Urinary bladder (tissue), 4 donors: ENCODE results near the gene C6orf47. TPM values are rescaled to one million over a fixed set of nuclear protein-coding genes. Genes with fewer than 3 reads are reported as not detected.
A peak's percentile ranks its signal among the peaks of the same experiment; 100 is the strongest.

Experiments
- DNase-seq: peaks from one replicate; pipeline ENCODE4 v3.0.0-alpha.2; 2015; ENCODE audit errors: extremely low spot score
- H3K27ac ChIP-seq: one replicate; pipeline ENCODE4 v1.5.1; 2013; ENCODE audit warnings: low read depth, mild to moderate bottlenecking, moderate library complexity
- H3K36me3 ChIP-seq: one replicate; pipeline ENCODE4 v1.6.1; 2013; ENCODE audit warnings: mild to moderate bottlenecking, moderate library complexity; ENCODE audit not compliant: insufficient read depth
- H3K4me1 ChIP-seq: one replicate; pipeline ENCODE4 v1.6.1; 2013; ENCODE audit warnings: mild to moderate bottlenecking, moderate library complexity; ENCODE audit not compliant: insufficient read depth
- H3K4me3 ChIP-seq: one replicate; pipeline ENCODE4 v1.5.1; 2013; ENCODE audit warnings: low read depth, low read length
- WGBS: extraction: QIAGEN DNeasy Blood & Tissue Kit; methylation state at CpG from one replicate; pipeline ENCODE4 v1.1.7; 2013; 5-methylcytosine and 5-hydroxymethylcytosine counted together
- polyA plus RNA-seq: library from polyadenylated mRNA; stranded (reverse); fragments of 200-250 nt; gene quantifications from one replicate; pipeline ENCODE4 v1.2.3, GENCODE V29; 2013
- total RNA-seq: library from RNA; depleted of rRNA; stranded (reverse); fragments of >200 nt; gene quantifications from one replicate; pipeline ENCODE4 v1.2.3, GENCODE V29; 2014
- donor health status: healthy with polysubstance abuse.
- donor health status: healthy.

The C6orf47 gene
- total and polyA plus RNA-seq, 2 donors = 17.6 to 29.7 TPM

DNA sequence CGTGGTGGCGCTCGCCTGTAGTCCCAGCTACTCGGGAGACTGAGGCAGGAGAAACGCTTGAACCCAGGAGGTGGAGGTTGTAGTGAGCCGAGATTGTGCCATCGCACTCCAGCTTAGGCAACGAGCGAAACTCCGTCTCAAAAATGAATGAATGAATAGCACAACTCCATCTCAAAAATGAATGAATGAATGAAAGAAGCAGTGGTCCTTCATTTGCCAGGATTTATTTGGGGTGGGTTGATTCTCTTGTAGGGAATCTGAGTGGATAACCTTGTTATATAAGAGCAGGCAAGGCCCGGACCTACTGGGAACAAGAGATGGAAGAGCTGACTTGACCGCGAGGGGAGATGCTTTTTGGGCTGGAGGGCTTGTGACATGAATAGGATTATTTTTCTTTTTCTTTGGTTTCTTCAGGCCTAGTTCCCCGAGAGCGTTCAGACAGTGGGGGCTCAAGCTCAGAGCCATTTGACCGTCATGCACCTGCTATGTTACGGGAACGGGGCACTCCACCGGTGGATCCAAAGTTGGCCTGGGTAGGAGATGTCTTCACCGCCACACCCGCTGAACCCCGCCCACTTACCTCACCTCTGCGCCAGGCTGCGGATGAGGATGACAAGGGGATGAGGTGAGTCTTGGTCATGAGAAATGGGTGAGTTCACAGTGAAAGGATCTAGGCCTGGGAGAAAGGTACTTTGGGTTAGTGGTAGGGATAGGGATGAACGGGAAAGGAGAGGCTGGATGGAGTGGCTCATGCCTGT, 30.2 kb downstream of the C6orf47 start:
- DNase-seq = no peak
- peaks cover 16% of the 10 kb centered on the region for H3K36me3 ChIP-seq
- WGBS = 91% methylated on average over 25 of the region's 25 CpGs

DNA sequence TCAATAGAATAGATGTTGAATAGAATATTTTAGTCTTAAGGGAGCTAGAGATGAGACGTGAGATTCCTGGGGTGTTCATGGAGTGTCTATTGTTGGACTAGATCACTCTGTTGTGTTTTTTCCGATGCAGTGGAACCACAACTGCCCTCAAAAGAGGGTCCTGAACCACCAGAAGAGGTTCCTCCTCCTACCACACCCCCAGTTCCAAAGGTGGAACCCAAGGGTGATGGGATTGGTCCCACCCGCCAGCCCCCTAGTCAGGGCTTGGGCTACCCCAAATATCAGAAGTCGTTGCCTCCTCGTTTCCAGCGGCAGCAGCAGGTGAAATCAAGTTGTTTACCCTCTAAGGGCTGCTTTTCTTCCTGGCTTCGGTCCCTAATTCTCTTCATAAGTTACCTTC, 31.6 kb downstream of the C6orf47 start:
- Histone ChIP-seq H3K4me1 (no peaks in the 10 kb centered on the region), H3K27ac (no peak overlapping the region), H3K4me3 (no peak overlapping the region), H3K36me3 (peaks cover 22% of the 10 kb centered on the region)
- 88% methylated on average over 7 of the region's 7 CpGs for WGBS
- DNase-seq = no peak

More for the DNA sequence above, 30.2 kb downstream of the C6orf47 start:
- Histone ChIP-seq H3K27ac (no peak overlapping the region), H3K4me3 (no peak overlapping the region), H3K4me1 (no peaks in the 10 kb centered on the region)

DNA sequence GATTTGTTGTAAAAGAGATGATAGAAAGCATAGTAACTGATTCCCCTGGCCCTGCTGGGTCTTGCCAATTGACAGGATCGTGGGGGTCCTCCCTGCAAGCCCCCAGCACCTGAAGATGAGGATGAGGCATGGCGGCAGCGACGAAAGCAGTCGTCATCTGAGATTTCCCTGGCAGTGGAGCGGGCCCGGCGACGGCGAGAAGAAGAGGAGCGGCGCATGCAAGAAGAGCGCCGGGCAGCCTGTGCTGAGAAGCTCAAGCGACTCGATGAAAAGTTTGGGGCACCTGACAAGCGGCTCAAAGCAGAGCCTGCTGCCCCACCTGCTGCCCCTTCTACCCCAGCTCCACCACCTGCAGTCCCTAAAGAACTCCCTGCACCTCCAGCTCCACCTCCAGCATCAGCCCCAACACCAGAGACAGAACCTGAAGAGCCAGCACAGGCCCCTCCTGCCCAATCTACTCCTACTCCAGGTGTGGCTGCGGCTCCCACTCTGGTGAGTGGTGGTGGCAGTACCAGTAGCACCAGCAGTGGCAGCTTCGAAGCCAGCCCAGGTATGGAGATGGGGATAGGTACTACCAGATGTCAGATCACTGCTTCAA, 32.8 kb downstream of the C6orf47 start:
- WGBS = 96% methylated on average over 19 of the region's 19 CpGs

DNA sequence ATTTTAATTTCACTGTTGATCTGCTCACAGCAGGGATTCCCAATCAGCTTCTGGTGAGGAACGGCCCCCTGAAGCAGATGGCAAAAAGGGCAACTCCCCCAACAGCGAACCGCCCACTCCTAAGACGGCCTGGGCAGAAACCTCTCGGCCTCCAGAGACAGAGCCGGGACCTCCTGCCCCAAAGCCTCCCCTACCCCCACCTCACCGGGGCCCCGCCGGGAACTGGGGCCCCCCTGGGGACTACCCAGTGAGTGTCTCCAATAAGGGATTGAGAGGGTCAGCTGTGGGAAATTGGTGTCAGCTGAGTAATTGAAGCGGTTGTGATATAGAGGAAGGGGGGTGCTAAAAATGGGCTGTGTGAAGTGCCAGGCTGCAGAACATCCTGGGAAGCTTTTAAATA, 33.6 kb downstream of the C6orf47 start:
- WGBS = 88% methylated on average over 10 of the region's 10 CpGs
- no peak for DNase-seq

More for the DNA sequence above, 32.8 kb downstream of the C6orf47 start:
- Histone ChIP-seq H3K27ac (no peak overlapping the region), H3K4me1 (no peaks in the 10 kb centered on the region), H3K4me3 (no peak overlapping the region), H3K36me3 (peaks cover 22% of the 10 kb centered on the region)
- no peak for DNase-seq

DNA sequence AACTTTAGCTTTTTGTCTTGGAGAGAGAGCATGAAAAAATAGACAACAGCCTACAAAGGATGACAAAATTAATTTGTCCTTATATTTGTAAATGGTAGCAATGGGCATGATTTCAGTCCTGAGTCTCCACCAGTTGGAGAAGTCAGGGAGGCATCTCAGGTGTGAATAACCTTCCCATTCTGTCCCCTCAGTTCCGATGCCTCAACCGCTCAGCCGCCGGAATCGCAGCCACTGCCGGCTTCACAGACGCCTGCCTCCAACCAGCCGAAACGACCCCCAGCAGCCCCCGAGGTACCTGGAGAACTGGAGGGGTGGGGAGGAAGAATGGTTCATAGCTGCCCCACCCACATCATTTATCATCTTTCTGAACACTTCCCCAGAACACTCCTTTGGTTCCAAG, 36.5 kb downstream of the C6orf47 start:
- H3K4me3 ChIP-seq = no peak overlapping the region
- no peak overlapping the region for H3K27ac ChIP-seq
- 93% methylated on average over 10 of the region's 10 CpGs for WGBS
- peaks cover 16% of the 10 kb centered on the region for H3K36me3 ChIP-seq
- H3K4me1 ChIP-seq = no peaks in the 10 kb centered on the region
- no peak for DNase-seq

More for the DNA sequence above, 33.6 kb downstream of the C6orf47 start:
- H3K4me1 ChIP-seq = no peaks in the 10 kb centered on the region
- H3K27ac ChIP-seq = no peak overlapping the region
- peaks cover 22% of the 10 kb centered on the region for H3K36me3 ChIP-seq
- H3K4me3 ChIP-seq = no peak overlapping the region

DNA sequence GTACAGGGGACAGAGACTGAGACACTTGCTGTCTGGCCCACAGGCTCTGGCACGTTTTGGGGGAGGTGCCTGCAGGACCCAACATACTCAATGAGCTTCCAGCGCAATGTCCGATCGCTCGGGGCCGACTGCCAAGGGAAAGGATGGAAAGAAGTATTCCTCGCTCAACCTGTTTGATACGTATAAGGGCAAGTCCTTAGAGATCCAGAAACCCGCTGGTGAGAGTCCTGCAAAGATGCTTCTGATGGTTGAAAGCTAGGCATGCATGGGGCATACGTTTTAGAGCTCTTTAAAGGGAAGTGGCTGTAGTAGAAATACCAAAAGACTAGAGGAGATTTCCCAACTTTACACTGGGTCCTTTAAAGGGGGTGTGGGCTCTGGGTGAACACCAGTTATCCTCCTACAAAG, 37.9 kb downstream of the C6orf47 start:
- H3K4me3 ChIP-seq = no peak overlapping the region
- no peaks in the 10 kb centered on the region for H3K4me1 ChIP-seq
- WGBS = 52% methylated on average over 10 of the region's 10 CpGs
- peaks cover 14% of the 10 kb centered on the region for H3K36me3 ChIP-seq
- H3K27ac ChIP-seq = no peak overlapping the region
- DNase-seq = peak; percentile 35

DNA sequence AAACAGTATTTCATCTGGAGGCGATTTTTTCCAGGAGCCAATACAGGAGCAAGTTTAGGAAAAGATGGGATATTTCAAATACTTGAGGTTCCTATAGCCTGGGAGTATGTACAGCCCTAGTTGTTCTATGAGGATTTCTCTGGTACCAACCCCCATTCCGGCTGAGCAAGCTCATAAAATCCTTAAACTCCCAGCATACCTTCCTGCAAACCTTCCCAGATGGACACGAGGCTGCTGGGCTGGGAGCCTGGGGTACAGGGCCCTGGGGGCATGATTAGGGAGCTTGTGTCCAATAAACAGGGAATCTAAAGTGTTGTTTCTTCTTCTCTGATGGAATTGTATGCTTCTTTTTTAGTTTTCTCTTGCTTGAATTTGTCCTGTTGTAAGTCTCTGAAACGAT, 38.6 kb downstream of the C6orf47 start:
- Histone ChIP-seq H3K4me1 (no peaks in the 10 kb centered on the region), H3K27ac (no peak overlapping the region), H3K4me3 (no peak overlapping the region), H3K36me3 (peaks cover 13% of the 10 kb centered on the region)
- 14% methylated on average over 4 of the region's 4 CpGs for WGBS
- DNase-seq = no peak

DNA sequence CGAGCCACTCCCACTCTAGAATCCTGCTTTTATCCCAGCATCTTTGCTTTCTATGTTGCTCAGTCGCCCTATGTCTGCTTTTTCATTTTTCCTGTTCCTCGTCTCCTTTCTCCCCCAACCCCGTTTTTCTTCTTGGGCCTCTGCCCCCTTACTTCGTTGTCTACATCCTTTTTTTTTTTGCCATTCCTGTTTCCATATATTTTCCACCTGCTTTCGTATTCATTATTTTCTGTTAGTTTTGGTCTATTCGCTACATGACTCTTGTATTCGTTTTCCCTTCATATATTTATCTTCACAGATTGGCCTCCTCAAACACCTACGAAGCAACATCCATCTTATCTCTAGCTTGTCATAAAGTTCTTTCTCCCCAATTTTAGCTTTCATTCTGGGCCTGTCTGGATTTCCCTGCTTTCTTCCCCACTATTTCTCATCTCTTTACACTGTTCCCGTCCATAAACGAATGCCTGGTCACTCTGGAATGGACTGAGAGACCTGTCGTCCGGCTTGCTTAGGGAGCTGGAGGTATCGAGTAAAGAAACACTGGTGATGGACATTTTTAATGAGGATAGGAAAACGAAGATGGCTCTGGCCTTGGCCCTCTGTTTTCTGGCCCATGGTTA, 39.1 kb downstream of the C6orf47 start:
- H3K4me3 ChIP-seq = peak overlapping the region; percentile 55
- no peaks in the 10 kb centered on the region for H3K4me1 ChIP-seq
- DNase-seq = no peak
- peaks cover 11% of the 10 kb centered on the region for H3K36me3 ChIP-seq
- H3K27ac ChIP-seq = peak overlapping the region; percentile 98
- 4% methylated on average over 15 of the region's 15 CpGs for WGBS

DNA sequence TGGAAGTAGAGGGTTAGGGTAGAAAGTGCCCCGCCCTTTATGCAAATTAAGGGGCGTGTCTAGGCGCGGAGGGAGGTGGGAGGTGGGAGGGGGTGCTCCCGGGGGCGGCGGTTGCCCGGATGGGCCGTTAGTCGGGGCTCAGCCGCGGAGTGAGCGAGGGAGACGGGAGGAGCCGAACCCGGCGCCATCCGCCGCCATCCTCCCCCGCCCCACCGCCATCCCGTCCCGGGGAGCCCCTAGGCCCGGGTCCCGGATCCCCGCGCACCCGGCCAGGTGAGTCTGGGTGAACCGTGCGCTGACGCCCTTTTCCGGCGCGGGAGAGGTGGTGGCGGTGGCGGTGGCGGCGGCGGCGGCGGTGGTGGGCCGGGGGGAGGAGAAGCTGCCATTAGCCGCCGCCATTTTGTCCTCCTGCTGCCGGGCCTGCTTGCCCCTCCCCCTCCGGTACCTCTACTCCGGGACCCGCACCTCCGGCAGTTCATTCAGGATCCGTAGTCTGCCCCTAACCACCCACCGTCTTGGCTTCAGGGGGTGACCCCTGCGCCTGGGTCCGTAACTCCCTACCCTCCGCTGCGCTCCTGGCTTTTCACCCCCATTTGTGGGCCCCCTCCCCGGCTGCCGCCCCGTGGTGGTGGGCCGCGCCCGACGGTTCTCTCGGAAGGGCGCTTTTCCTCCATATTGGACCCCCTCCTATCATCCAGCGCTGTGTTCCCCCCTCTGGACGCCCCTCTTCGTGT, 39.8 kb downstream of the C6orf47 start, which contains the start of gene PRRC2A:
Gene PRRC2A (plus strand): TSS at position 130 of the 734 bp plus-strand sequence. CDS start 2,075 bp downstream, outside the sequence.
- no peak for DNase-seq
- H3K36me3 ChIP-seq = peaks cover 9% of the 10 kb centered on the region
- peak within 1 kb of the TSS; percentile 98 for H3K27ac ChIP-seq
- H3K4me1 ChIP-seq = no peaks in the 10 kb centered on the region
- WGBS = under 1% methylated on average over 67 of the region's 67 CpGs
- peak within 1 kb of the TSS; percentile 55 for H3K4me3 ChIP-seq

DNA sequence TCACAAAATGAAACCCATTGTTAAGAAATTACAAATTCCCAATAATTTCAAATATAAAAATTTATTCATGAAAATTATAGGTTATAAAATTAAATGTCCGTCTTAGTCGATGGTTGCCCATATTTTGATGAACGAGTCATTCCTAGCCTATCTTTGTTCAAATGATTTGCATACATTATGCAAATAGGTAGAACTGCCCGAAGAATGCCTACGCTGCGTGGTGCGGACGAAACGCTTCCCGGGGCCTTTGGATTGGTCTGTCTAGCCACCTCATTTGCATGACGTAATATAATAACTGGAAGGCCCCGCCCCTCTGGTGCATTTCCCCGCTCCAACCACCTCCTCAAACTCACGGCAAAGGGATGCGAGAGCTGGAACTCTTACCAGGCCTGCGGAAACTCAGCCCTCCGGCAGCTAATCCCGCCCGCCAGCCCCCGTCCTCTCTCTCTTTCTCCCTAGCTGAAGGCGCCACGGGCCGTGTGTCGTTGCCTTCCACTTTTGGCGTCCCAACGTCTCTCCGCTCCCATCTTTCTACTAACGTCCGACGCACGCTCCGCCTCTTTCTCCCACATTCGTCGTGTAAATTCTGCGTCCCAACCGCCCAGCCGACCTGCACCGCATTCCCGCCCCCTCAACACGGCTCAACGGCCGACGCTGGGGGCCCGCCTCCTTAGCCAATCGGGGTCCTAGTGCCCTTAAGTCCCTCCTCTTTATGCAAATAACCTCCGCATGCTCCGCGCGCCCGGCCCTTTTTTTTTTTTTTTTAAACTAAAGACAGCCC, 40.6 kb downstream of the C6orf47 start:
- under 1% methylated on average over 50 of the region's 50 CpGs for WGBS
- Histone ChIP-seq H3K4me3 (peak overlapping the region; percentile 55), H3K4me1 (no peaks in the 10 kb centered on the region), H3K27ac (peak overlapping the region; percentile 98), H3K36me3 (peaks cover 3% of the 10 kb centered on the region)
- peak; percentile 98 for DNase-seq

DNA sequence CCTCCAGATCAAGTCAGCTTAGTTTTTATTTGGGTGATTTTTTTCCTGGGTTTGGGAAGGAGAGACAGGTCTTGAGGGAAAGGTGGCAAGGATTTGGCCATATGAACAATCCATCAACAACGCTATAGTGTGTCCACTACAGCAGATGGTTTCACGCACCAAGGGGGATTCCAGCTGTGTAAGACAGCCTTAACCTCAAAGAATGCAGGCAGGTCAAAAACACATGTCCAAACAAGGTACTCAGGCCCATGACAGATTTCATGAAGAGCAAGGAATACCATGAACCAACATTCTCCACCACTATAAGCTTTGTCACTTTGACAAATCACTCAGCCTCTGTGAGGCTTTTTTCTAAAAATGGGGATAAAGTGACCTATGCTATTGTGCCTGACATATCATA, 43.6 kb downstream of the C6orf47 start:
- H3K27ac ChIP-seq = no peak overlapping the region
- no peaks in the 10 kb centered on the region for H3K36me3 ChIP-seq
- peaks cover 1% of the 10 kb centered on the region for H3K4me1 ChIP-seq
- no peak overlapping the region for H3K4me3 ChIP-seq
- 85% methylated on average over 2 of the region's 2 CpGs for WGBS
- DNase-seq = no peak

DNA sequence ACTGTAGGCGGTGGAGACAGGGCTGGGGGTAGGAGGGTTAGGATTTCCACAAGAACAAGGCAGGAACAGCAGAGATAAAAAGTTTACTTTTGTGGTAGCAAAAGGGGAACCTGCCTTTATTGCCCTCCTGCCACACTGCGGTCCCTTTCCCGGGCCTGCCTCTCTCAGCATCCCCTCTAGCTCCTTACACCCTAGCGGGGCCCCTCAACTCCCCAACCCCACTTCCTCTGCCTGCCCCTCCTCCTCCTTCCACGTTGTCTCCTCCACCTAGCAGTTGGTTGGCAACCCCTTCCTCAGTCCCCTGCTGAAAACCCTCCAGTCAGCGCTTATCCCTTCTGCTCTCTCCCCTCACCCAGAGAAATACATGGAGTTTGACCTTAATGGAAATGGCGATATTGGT, 44.8 kb downstream of the C6orf47 start:
- Histone ChIP-seq H3K4me3 (no peak overlapping the region), H3K36me3 (no peaks in the 10 kb centered on the region), H3K4me1 (peaks cover 1% of the 10 kb centered on the region), H3K27ac (no peak overlapping the region)
- WGBS = 44% methylated on average over 7 of the region's 7 CpGs
- DNase-seq = no peak
